Measurements from ENCODE around the gene TRIP6. TPM values are rescaled to one million over a fixed set of nuclear protein-coding genes. Genes with fewer than 3 reads are reported as not detected.

Gene TRIP6
- polyA plus RNA-seq, 4 donors, result 3.4 to 35.7 (median 16.7) TPM

DNA sequence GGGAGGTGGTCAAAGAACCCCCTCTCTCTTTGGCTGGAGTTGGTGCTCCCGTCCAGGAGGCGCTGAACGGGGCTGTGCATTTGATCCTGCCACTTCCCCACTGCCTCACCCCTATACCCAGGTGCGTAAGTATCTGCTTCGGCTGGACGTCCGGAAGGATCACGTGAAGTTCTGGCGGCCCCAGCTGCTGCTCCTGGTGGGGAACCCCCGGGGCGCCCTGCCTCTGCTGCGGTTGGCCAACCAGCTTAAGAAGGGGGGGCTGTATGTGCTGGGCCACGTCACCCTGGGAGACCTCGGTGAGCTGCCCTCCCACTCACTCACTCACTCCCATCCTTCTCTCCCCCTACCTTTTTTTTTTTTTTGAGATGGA is 5.6 kb upstream of the TRIP6 start:
- Histone ChIP-seq H3K27me3 (ENCODE audit: control insufficient read depth in 3 of 3, insufficient read depth in 3 of 3, low read length in 3 of 3) (no peaks in the 10 kb centered on the region), H3K4me3 (ENCODE audit: low read depth in 1 of 3, low read length in 3 of 3) (no peak overlapping the region), H3K9me3 (ENCODE audit: control insufficient read depth in 2 of 2, insufficient read depth in 1 of 2, low read depth in 1 of 2, low read length in 1 of 2) (no peaks in the 10 kb centered on the region), H3K4me1 (ENCODE audit: control insufficient read depth in 3 of 3, insufficient read depth in 2 of 3, low read depth in 1 of 3, low read length in 2 of 3) (peaks cover 4% of the 10 kb centered on the region in 3 donors), H3K36me3 (ENCODE audit: control insufficient read depth in 3 of 3, insufficient read depth in 2 of 3, low read depth in 1 of 3, low read length in 3 of 3) (peaks cover 4 to 70% (median 6%) of the 10 kb centered on the region in 3 donors), H3K27ac (ENCODE audit: low read depth in 1 of 3, low read length in 2 of 3) (no peak overlapping the region)
- FAIRE-seq (no peak), DNase-seq (no peak)
- WGBS, 3 donors, result 95% methylated on average over 14 of the region's 14 CpGs

DNA sequence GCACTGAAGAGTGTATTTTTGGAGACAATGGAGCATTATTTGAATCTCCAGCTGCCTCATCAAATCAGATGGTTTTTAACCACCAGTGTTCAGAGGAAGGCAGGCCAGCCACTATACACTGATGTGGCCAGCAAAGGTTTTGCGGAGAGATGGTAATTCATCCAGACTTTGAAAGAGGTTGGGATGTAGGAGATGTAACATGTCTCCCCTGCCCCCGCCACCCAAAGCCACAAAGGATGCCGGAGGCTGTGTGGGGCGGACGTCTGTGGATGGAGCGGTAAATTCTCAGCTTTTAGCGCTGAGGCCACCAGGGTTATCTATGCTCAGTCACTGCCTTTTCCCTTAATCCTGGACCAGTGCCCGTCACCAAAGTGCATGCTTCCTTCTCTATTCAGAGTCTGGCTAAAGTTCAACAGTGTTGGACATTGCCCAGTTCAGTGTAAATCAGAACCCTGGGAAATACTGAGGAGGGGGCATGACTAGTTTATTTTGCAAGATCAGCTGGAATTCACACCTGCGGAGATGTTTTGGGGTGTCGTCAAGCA is 3.7 kb upstream of the TRIP6 start:
- H3K27ac ChIP-seq (ENCODE audit: low read depth in 1 of 3, low read length in 2 of 3), result no peak overlapping the region
- H3K4me3 ChIP-seq (ENCODE audit: low read depth in 1 of 3, low read length in 3 of 3), result no peak overlapping the region
- H3K9me3 ChIP-seq (ENCODE audit: control insufficient read depth in 2 of 2, insufficient read depth in 1 of 2, low read depth in 1 of 2, low read length in 1 of 2), result no peaks in the 10 kb centered on the region
- peaks cover 3 to 59% (median 4%) of the 10 kb centered on the region in 3 donors for H3K36me3 ChIP-seq (ENCODE audit: control insufficient read depth in 3 of 3, insufficient read depth in 2 of 3, low read depth in 1 of 3, low read length in 3 of 3)
- H3K4me1 ChIP-seq (ENCODE audit: control insufficient read depth in 3 of 3, insufficient read depth in 2 of 3, low read depth in 1 of 3, low read length in 2 of 3), result peaks cover 4 to 10% (median 4%) of the 10 kb centered on the region in 3 donors
- FAIRE-seq, result no peak
- 21 to 50% (median 39%) methylated on average over 10 of the region's 10 CpGs for WGBS, 3 donors
- DNase-seq, result peak; percentile 52 to 89
- no peaks in the 10 kb centered on the region for H3K27me3 ChIP-seq (ENCODE audit: control insufficient read depth in 3 of 3, insufficient read depth in 3 of 3, low read length in 3 of 3)

GRCh38 chr7:100864263-100864845 is 2.8 kb upstream of the TRIP6 start:
- Histone ChIP-seq H3K36me3 (ENCODE audit: control insufficient read depth in 3 of 3, insufficient read depth in 2 of 3, low read depth in 1 of 3, low read length in 3 of 3) (peaks cover 0 to 59% (median 4%) of the 10 kb centered on the region in 3 donors), H3K27me3 (ENCODE audit: control insufficient read depth in 3 of 3, insufficient read depth in 3 of 3, low read length in 3 of 3) (no peaks in the 10 kb centered on the region), H3K9me3 (ENCODE audit: control insufficient read depth in 2 of 2, insufficient read depth in 1 of 2, low read depth in 1 of 2, low read length in 1 of 2) (no peaks in the 10 kb centered on the region), H3K27ac (ENCODE audit: low read depth in 1 of 3, low read length in 2 of 3) (no peak overlapping the region), H3K4me3 (ENCODE audit: low read depth in 1 of 3, low read length in 3 of 3) (no peak overlapping the region), H3K4me1 (ENCODE audit: control insufficient read depth in 3 of 3, insufficient read depth in 2 of 3, low read depth in 1 of 3, low read length in 2 of 3) (peaks cover 4 to 17% (median 4%) of the 10 kb centered on the region in 3 donors)
- 90 to 92% (median 91%) methylated on average over 12 of the region's 12 CpGs for WGBS, 3 donors
- DNase-seq, result no peak
- no peak for FAIRE-seq

GRCh38 chr7:100865372-100865911 is 1.7 kb upstream of the TRIP6 start:
- Histone ChIP-seq H3K36me3 (ENCODE audit: control insufficient read depth in 3 of 3, insufficient read depth in 2 of 3, low read depth in 1 of 3, low read length in 3 of 3) (peaks cover 0 to 55% (median 0%) of the 10 kb centered on the region in 3 donors), H3K27ac (ENCODE audit: low read depth in 1 of 3, low read length in 2 of 3) (peak overlapping the region in 2 of 3 donors; percentile 64 to 94), H3K4me3 (ENCODE audit: low read depth in 1 of 3, low read length in 3 of 3) (peak overlapping the region in 1 of 3 donors; percentile 47), H3K4me1 (ENCODE audit: control insufficient read depth in 3 of 3, insufficient read depth in 2 of 3, low read depth in 1 of 3, low read length in 2 of 3) (peaks cover 4 to 17% (median 4%) of the 10 kb centered on the region in 3 donors), H3K27me3 (ENCODE audit: control insufficient read depth in 3 of 3, insufficient read depth in 3 of 3, low read length in 3 of 3) (no peaks in the 10 kb centered on the region), H3K9me3 (ENCODE audit: control insufficient read depth in 2 of 2, insufficient read depth in 1 of 2, low read depth in 1 of 2, low read length in 1 of 2) (no peaks in the 10 kb centered on the region)
- DNase-seq (no peak), FAIRE-seq (no peak)
- 80 to 82% (median 81%) methylated on average over 17 of the region's 17 CpGs for WGBS, 3 donors

DNA sequence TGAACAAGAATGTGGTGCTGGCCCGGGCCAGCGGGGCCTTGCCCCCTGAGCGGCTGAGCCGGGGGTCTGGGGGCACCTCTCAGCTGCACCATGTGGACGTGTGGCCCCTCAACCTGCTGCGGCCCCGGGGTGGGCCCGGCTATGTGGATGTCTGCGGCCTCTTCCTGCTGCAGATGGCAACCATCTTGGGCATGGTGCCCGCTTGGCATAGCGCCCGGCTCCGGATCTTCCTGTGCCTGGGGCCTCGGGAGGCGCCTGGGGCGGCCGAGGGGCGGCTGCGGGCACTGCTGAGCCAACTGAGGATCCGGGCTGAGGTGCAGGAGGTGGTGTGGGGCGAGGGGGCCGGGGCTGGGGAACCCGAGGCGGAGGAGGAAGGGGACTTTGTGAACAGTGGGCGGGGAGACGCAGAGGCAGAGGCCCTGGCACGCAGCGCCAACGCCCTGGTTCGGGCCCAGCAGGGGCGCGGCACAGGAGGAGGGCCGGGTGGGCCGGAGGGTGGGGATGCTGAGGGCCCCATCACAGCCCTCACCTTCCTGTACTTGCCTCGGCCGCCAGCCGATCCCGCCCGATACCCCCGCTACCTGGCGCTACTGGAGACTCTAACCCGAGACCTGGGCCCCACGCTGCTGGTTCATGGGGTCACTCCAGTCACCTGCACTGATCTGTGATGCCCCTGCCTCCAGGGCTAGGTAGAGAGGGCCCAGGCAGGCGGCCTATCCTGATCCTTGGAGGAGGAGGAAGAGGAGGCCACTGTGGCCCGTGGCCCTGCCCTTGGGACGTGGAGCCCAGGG is 1.1 kb upstream of the TRIP6 start:
- H3K9me3 ChIP-seq (ENCODE audit: control insufficient read depth in 2 of 2, insufficient read depth in 1 of 2, low read depth in 1 of 2, low read length in 1 of 2), result no peaks in the 10 kb centered on the region
- peaks cover 0 to 55% (median 0%) of the 10 kb centered on the region in 3 donors for H3K36me3 ChIP-seq (ENCODE audit: control insufficient read depth in 3 of 3, insufficient read depth in 2 of 3, low read depth in 1 of 3, low read length in 3 of 3)
- DNase-seq (peak in 1 of 2 donors; percentile 77), FAIRE-seq (no peak)
- 24 to 56% (median 39%) methylated on average over 33 to 46 of the region's 46 CpGs for WGBS, 3 donors
- H3K27me3 ChIP-seq (ENCODE audit: control insufficient read depth in 3 of 3, insufficient read depth in 3 of 3, low read length in 3 of 3), result no peaks in the 10 kb centered on the region
- peaks cover 4 to 17% (median 4%) of the 10 kb centered on the region in 3 donors for H3K4me1 ChIP-seq (ENCODE audit: control insufficient read depth in 3 of 3, insufficient read depth in 2 of 3, low read depth in 1 of 3, low read length in 2 of 3)
- H3K4me3 ChIP-seq (ENCODE audit: low read depth in 1 of 3, low read length in 3 of 3), result peak overlapping the region in 1 of 3 donors; percentile 47
- H3K27ac ChIP-seq (ENCODE audit: low read depth in 1 of 3, low read length in 2 of 3), result peak overlapping the region; percentile 64 to 94 (median 91)

- no peak for FAIRE-seq
- Histone ChIP-seq H3K36me3 (ENCODE audit: control insufficient read depth in 3 of 3, insufficient read depth in 2 of 3, low read depth in 1 of 3, low read length in 3 of 3) (peaks cover 0 to 55% (median 0%) of the 10 kb centered on the region in 3 donors), H3K4me3 (ENCODE audit: low read depth in 1 of 3, low read length in 3 of 3) (peak overlapping the region in 2 of 3 donors; percentile 47 to 79), H3K9me3 (ENCODE audit: control insufficient read depth in 2 of 2, insufficient read depth in 1 of 2, low read depth in 1 of 2, low read length in 1 of 2) (no peaks in the 10 kb centered on the region), H3K27ac (ENCODE audit: low read depth in 1 of 3, low read length in 2 of 3) (peak overlapping the region in 2 of 3 donors; percentile 91 to 94), H3K27me3 (ENCODE audit: control insufficient read depth in 3 of 3, insufficient read depth in 3 of 3, low read length in 3 of 3) (no peaks in the 10 kb centered on the region), H3K4me1 (ENCODE audit: control insufficient read depth in 3 of 3, insufficient read depth in 2 of 3, low read depth in 1 of 3, low read length in 2 of 3) (peaks cover 4 to 17% (median 4%) of the 10 kb centered on the region in 3 donors)
- DNase-seq, result no peak
- WGBS, 3 donors, result 43 to 52% (median 48%) methylated on average over 4 to 5 of the region's 5 CpGs
These were observed 503 bp upstream of the TRIP6 start for GRCh38 chr7:100866729-100867039.

GRCh38 chr7:100867776-100868485 is 744 bp downstream of the TRIP6 start:
- no peaks in the 10 kb centered on the region for H3K27me3 ChIP-seq (ENCODE audit: control insufficient read depth in 3 of 3, insufficient read depth in 3 of 3, low read length in 3 of 3)
- FAIRE-seq (no peak), DNase-seq (peak in 1 of 2 donors; percentile 80)
- peak overlapping the region; percentile 37 to 92 (median 79) for H3K4me3 ChIP-seq (ENCODE audit: low read depth in 1 of 3, low read length in 3 of 3)
- H3K36me3 ChIP-seq (ENCODE audit: control insufficient read depth in 3 of 3, insufficient read depth in 2 of 3, low read depth in 1 of 3, low read length in 3 of 3), result peaks cover 0 to 55% (median 0%) of the 10 kb centered on the region in 3 donors
- WGBS, 3 donors, result 32 to 62% (median 56%) methylated on average over 27 of the region's 27 CpGs
- peak overlapping the region in 2 of 3 donors; percentile 91 to 94 for H3K27ac ChIP-seq (ENCODE audit: low read depth in 1 of 3, low read length in 2 of 3)
- H3K4me1 ChIP-seq (ENCODE audit: control insufficient read depth in 3 of 3, insufficient read depth in 2 of 3, low read depth in 1 of 3, low read length in 2 of 3), result peaks cover 4 to 17% (median 4%) of the 10 kb centered on the region in 3 donors
- no peaks in the 10 kb centered on the region for H3K9me3 ChIP-seq (ENCODE audit: control insufficient read depth in 2 of 2, insufficient read depth in 1 of 2, low read depth in 1 of 2, low read length in 1 of 2)
